WERI-Rb-1 (cell line): Measurements from ENCODE around the gene SLC43A2.

ENCODE experiments used
- DNase-seq: peaks from one replicate; pipeline ENCODE4 v3.0.0-alpha.2; 2020
- H3K27ac ChIP-seq: fragments of 250-450 bp; sonication (Bioruptor Pico); 2 replicates; pipeline ENCODE4 v1.5.1; 2020; ENCODE audit warnings: mild to moderate bottlenecking, moderate library complexity
- H3K27me3 ChIP-seq: fragments of 250-450 bp; sonication (Bioruptor Pico); 2 replicates; pipeline ENCODE4 v1.5.1; 2021; ENCODE audit warnings: mild to moderate bottlenecking, low read depth, moderate library complexity; ENCODE audit not compliant: insufficient read depth, severe bottlenecking
- H3K36me3 ChIP-seq: fragments of 250-450 bp; sonication (Bioruptor Pico); 2 replicates; pipeline ENCODE4 v1.5.1; 2020; ENCODE audit warnings: mild to moderate bottlenecking, moderate library complexity
- H3K4me3 ChIP-seq: 2 replicates; pipeline ENCODE4 v1.5.1; 2011; ENCODE audit warnings: low read depth, mild to moderate bottlenecking, control low read depth, low read length
- H3K9me3 ChIP-seq: fragments of 250-450 bp; sonication (Bioruptor Pico); 2 replicates; pipeline ENCODE4 v1.5.1; 2021; ENCODE audit warnings: mild to moderate bottlenecking, moderate library complexity; ENCODE audit not compliant: severe bottlenecking
- CTCF ChIP-seq: IDR thresholded peaks from 2 replicates; pipeline ENCODE4 v1.5.1; 2011; ENCODE audit warnings: low read depth, mild to moderate bottlenecking, control low read depth, inconsistent platforms, low read length

The SLC43A2 gene

GRCh38 chr17:1638624-1639300 lies 10.1 kb upstream of the SLC43A2 start:
- Histone ChIP-seq H3K9me3 (no peaks in the 10 kb centered on the region), H3K36me3 (0 out of 2 replicates have a peak, but pooled peaks cover 2% of the 10 kb centered on the region), H3K27ac (no peak overlapping the region), H3K4me3 (no peak overlapping the region), H3K27me3 (no peaks in the 10 kb centered on the region)
- no peak for TF ChIP-seq CTCF
- DNase-seq, result no peak

GRCh38 chr17:1638171-1638590 lies 9.5 kb upstream of the SLC43A2 start:
- no peak for TF ChIP-seq CTCF

GRCh38 chr17:1636732-1637285 lies 8.2 kb upstream of the SLC43A2 start:
- TF ChIP-seq CTCF, result no peak
- DNase-seq, result no peak
- Histone ChIP-seq H3K27ac (no peak overlapping the region), H3K27me3 (no peaks in the 10 kb centered on the region), H3K36me3 (no peaks in the 10 kb centered on the region), H3K4me3 (no peak overlapping the region), H3K9me3 (no peaks in the 10 kb centered on the region)

More at GRCh38 chr17:1638171-1638590, 9.5 kb upstream of the SLC43A2 start:
- DNase-seq, result no peak
- H3K4me3 ChIP-seq, result no peak overlapping the region
- no peaks in the 10 kb centered on the region for H3K27me3 ChIP-seq
- H3K36me3 ChIP-seq, result 0 out of 2 replicates have a peak, but pooled peaks cover 2% of the 10 kb centered on the region
- H3K9me3 ChIP-seq, result no peaks in the 10 kb centered on the region
- H3K27ac ChIP-seq, result no peak overlapping the region

- DNase-seq, result no peak
- no peak overlapping the region for H3K4me3 ChIP-seq
- no peaks in the 10 kb centered on the region for H3K36me3 ChIP-seq
- no peak overlapping the region for H3K27ac ChIP-seq
- no peaks in the 10 kb centered on the region for H3K9me3 ChIP-seq
- H3K27me3 ChIP-seq, result no peaks in the 10 kb centered on the region
- TF ChIP-seq CTCF, result no peak
Measured at GRCh38 chr17:1635675-1636465, 7.2 kb upstream of the SLC43A2 start.

- TF ChIP-seq CTCF, result no peak
- H3K27ac ChIP-seq, result no peak overlapping the region
- no peak for DNase-seq
- no peaks in the 10 kb centered on the region for H3K36me3 ChIP-seq
- no peaks in the 10 kb centered on the region for H3K9me3 ChIP-seq
- H3K27me3 ChIP-seq, result no peaks in the 10 kb centered on the region
- H3K4me3 ChIP-seq, result no peak overlapping the region
Measured at GRCh38 chr17:1634841-1635650, 6.4 kb upstream of the SLC43A2 start.
